VCaP (cell line): ENCODE data around the gene PAMR1.

Experiments used
- H3K27ac ChIP-seq: fragments of 450-650 bp; 2 replicates; pipeline ENCODE4 v1.5.1; 2017
- CTCF ChIP-seq: fragments of 450-650 bp; conservative IDR thresholded peaks from 2 replicates; pipeline ENCODE4 v1.5.1; 2017; ENCODE audit warnings: mild to moderate bottlenecking, moderate library complexity

Gene PAMR1

GRCh38 chr11:35494957-35495490 is 30.4 kb downstream of the PAMR1 start:
- TF ChIP-seq CTCF: no peak
- no peak overlapping the region for H3K27ac ChIP-seq

- H3K27ac ChIP-seq: no peak overlapping the region
- TF ChIP-seq CTCF: no peak
Observed at GRCh38 chr11:35491231-35491871, 34.1 kb downstream of the PAMR1 start.

- TF ChIP-seq CTCF: no peak
- H3K27ac ChIP-seq: peak overlapping the region; percentile 76
Observed at GRCh38 chr11:35488117-35488516, 37.3 kb downstream of the PAMR1 start.

- peak; percentile 56 for TF ChIP-seq CTCF
- peak overlapping the region; percentile 76 for H3K27ac ChIP-seq
Observed at GRCh38 chr11:35487532-35488078, 37.8 kb downstream of the PAMR1 start.

- TF ChIP-seq CTCF: no peak
- peak overlapping the region; percentile 76 for H3K27ac ChIP-seq
Observed at GRCh38 chr11:35486934-35487333, 38.5 kb downstream of the PAMR1 start.

- no peak for TF ChIP-seq CTCF
- H3K27ac ChIP-seq: peak overlapping the region; percentile 76
Observed at GRCh38 chr11:35486446-35486845, 39.0 kb downstream of the PAMR1 start.

GRCh38 chr11:35485656-35486322 is 39.6 kb downstream of the PAMR1 start:
- peak; percentile 96 for TF ChIP-seq CTCF
- peak overlapping the region; percentile 76 for H3K27ac ChIP-seq
